Stimulated activated CD8-positive, alpha-beta memory T cell treated with anti-CD3 and anti-CD28 coated beads, Interleukin-7, amount 100 ng/mL, for 4 hours (primary cell): Measurements from ENCODE around the gene XYLT1.

Source experiments
- DNase-seq, 2 donors: peaks; one replicate each; pipeline ENCODE4 v3.0.0-alpha.2; 2020; ENCODE audit warnings: low read depth in 2 of 2

Gene XYLT1

DNA sequence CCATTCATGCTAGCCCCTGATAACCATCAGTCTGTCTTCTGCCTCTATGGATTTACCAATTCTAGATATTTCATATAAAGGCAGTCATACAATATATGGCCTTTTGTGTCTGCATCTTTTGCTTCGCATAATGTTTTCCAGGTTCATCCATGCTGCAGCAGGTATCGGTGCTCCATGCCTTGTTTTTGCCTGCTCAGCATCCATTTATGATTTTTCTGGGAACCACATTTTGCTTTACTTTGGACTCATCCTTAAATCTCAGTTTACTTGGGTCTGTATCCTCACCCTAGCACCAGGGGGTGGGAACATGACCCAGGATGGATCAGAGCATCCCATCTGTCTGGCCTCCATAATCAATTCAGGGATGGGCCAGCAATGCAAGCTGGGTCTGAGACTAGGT, 325.7 kb downstream of the XYLT1 start:
- DNase-seq = no peak

DNA sequence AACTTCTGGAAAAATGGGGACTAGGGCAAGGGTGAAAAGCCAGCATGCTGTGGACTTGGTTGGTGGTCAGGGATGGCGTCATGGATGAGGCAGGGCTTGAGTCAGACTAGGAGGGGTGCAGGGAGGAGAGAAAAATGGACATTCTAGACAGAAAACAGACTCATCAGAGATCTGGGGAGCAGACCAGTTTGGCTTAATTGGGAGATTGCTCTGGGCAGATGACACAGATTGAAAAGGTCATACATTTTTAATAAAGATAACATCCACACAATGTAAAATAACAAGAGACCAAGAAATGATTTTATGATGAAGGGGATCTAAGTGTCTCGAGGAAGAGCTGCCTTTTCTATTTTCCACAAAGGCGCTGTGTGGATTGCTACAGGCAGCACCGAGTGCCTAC, 326.3 kb downstream of the XYLT1 start:
- no peak for DNase-seq

DNA sequence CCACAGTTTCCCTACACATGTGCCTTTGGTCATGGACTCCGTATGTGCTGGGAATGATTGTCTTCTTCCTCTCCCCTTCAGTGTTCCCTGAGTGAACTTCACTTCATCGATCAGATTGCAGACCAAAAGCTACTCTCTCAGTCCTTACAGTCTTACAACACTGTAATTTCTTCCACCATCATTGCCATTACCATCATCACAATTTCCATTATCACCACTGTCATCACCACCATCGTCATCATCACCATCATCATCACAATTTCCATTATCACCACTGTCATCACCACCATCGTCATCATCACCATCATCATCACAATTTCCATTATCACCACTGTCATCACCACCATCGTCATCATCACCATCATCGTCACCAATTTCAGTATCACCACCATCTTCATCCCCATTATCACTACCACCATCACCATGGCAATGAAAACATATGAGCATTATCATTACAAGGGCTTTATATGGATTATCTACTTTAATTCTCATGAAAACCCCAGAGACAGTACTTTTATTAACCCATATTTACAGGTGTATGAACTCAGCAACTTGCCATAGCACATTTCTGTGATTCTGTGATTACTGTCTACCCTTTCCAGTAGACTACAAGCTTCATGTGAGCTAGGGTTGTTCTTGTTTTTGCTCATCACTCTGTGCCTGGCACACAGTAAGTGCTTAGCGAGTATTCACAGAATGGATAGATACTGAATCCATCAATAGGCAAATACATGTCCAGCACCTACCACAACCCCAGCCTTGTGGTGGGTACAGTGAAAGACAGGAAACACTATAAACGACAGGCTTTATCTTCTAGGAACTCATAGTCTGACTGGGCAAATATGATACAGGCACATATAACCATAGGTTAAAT, 327.0 kb downstream of the XYLT1 start:
- DNase-seq = no peak

DNA sequence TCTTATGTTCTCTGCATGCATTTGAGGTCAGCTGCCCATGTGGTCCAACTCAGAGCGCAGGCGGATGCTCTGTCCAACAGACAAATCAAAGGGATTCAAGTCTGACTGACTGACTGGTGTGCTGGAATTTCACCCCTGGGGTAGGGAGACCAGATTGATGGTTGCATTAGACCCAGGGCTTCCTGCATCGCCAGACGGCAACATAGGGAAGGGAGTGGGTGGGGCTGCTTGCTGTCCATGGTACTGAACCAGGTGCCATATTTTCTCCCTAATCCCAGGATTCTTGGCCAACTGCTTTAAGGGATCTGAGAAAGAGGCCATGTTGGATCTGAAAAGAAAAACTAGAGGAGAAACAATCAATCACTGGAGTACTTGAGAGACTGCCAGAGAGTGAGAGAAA, 332.0 kb downstream of the XYLT1 start:
- no peak for DNase-seq

DNA sequence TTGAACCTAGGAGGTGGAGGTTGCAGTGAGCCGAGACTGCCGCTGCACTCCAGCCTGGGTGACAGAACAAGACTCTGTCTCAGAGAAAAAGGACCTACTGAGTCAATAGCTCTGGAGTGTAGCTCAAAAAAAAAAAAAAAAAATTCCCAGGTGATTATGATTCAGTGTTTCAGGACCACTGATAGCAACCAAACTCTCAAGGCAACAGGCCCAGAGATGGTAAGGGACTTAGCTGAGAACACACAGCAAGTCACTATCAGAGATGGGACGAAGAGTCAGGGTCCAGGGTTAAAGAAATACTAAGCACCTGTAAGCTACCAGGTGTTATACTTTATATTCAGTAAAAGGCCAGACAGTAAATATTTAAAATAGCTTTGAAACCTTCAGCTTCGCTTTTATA, 335.3 kb downstream of the XYLT1 start:
- DNase-seq = no peak

DNA sequence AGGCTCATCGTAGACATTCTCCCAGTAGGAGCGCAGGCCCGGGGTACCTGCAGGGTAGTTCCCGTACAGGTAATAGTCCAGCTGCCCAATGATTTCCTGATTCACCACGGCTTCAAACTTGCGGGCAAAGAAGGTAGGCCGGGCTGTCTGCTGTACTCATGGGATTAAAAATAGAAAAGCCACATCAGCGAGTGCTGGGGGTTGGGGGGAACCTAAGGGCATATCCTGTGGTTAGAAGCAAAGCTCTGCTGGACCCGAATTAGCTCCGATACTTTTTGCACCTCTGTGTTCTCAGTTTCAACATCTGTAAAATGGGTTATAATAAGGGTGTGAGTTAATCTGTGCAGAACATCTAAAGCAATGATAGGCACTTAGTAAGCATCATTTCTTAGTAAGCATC, 336.2 kb downstream of the XYLT1 start:
- no peak for DNase-seq

DNA sequence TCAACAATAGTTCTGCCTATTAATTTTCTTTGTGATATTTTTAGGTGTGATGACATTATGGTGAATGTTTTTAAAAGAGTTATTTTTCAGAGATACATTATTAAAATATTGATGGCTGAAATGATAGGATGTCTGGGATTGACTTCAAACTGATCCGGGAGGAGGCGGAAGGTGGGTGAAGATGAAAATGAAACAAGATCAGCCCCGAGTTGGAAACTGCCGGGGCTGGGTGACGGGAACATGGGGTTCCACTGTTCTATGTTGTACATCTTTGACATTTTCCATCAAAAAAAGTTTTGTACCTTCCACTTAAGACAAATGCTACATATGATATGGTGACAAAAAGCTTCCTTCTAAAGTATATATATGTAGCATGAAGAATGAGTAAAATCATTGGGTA, 336.9 kb downstream of the XYLT1 start:
- no peak for DNase-seq

DNA sequence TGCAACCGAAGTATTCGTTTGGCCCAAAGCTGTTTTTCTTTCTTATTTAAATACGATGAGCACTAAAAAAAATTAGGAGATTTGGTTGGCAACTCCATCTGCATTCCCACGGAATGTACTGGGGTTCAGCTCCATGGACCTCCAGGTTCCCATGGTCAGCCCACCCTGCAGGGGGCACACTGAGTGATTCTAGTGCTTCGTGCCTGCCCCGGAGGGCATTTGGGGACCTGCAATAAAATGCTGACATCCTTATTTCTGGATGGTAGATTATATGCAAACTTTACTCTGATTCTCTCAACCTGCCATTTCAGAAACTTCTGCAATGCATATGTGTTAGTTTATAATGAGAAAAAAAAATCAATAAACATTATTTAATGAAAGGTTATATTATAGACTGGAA, 339.4 kb downstream of the XYLT1 start:
- DNase-seq = no peak

DNA sequence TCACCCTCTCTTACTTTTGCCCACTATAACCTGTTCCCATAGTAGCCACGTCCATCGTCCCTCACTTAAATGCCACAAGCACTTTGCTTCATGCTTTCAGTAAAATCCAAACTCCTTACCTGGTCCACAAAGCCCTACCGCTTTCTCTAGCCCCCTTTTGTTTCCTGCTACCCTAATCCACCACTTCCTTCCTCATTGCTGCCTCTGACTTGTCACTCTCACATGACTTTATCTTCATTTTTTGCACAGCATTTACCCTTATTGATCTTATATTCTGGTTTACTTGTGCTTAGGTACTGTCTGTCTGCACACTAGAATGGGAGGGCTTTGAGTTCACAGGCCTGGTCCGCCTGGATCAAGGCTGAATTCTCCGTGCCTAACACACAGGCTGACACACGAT, 340.0 kb downstream of the XYLT1 start:
- DNase-seq = no peak

DNA sequence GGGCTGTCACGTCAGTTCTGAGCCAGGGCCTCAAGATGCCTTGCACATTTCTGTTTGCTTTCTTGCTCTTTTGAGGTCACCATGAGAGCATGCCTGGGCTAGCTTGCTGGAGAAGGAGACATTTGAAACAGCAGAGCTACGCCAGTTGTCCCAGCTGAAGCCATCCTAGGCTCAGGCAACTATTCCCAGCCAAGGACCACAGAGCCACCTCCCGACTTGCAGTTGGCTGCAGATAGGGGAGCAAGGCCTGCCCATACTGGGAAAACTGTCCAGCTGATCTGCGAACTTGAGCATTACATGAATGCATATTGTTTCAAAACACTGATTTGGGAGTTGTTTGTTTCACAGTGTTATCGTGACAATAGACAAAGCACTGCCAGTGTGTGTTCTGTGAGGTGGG, 340.8 kb downstream of the XYLT1 start:
- no peak for DNase-seq

DNA sequence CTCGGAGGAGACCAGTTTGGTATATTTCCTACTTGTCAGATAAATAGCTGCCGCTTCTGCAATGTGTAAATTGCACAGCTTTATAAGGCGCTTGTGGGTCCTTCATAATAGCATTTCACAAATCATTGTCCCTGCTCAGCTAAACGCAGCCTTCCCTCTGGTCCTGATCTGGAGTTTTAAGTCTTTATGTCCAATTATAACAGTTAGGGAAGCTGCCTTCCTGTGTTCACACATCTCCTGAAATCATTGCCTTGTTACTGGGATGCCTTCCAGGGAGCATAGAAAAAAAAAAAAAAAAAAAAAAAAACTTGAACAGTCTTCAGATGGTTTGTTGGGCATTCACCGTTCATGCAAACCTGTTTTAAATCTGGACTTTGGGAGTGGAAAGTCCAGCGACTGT, 342.0 kb downstream of the XYLT1 start:
- DNase-seq = no peak

DNA sequence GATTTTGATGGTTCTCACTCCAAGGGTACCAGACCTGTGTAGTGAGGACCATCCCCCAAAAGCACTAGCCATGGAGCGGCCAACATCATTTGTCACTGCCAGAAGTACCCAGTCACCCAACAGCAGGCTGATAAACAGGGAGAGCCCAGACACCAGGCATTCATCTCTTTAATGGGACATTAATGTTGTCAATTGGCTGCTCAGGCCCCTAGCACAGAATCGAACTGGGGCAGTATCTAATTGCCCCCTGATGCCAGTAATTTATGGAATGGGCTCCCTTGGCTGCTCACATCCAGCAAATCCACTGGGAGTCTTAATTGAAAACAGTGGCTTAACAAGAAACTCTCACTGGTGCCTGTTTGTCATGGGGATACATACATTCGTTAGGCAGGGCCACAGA, 344.6 kb downstream of the XYLT1 start:
- DNase-seq = no peak

DNA sequence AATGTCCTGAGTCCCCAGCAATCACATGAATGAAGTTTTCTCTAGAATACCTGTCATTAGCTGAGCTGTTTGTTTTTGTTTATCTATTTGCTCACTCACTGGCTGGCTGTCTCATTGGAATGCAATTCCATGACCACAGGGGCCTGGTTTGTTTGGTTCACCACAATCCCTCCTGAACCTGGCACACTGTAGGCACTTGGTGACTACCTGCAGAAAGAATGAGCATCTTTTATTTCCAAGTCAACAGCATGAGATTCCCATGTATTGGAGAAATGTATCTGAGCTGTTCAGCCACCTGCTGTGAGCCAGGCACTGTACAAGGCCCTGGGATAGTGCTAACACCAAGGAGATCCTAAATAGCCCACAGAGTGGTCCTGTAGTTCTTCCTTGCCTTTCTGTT, 345.1 kb downstream of the XYLT1 start:
- no peak for DNase-seq

DNA sequence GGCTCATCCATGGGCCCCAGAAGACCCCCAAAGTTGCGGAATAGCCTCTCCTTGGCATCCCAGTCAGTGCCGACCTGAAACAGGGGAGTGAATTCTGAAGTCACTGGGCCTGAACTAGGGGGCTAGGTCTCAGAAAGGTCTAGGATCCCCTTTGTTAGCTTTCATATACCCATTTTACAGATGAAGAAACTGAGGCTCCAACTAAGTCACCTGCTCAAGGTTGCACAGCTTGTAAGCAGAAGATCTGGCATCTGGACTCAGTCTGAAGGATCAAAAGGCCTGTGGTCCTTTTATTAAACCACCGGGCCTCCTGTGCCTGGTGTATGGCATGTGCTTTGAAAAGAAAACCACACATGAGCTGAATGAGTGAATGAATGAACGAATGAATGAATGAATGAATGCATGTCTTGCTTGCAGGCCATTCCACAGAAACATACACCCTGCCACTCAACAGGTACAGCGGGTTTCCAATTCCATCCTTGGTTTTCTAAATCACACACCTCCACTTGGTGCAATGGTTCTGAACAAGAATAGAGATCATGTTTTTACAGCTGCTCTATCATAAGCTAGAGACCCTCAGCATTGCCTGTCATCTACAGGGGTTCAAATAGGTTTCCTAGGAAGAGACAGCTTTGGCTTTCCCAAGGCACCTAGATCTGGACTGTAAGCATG, 352.7 kb downstream of the XYLT1 start:
- no peak for DNase-seq

DNA sequence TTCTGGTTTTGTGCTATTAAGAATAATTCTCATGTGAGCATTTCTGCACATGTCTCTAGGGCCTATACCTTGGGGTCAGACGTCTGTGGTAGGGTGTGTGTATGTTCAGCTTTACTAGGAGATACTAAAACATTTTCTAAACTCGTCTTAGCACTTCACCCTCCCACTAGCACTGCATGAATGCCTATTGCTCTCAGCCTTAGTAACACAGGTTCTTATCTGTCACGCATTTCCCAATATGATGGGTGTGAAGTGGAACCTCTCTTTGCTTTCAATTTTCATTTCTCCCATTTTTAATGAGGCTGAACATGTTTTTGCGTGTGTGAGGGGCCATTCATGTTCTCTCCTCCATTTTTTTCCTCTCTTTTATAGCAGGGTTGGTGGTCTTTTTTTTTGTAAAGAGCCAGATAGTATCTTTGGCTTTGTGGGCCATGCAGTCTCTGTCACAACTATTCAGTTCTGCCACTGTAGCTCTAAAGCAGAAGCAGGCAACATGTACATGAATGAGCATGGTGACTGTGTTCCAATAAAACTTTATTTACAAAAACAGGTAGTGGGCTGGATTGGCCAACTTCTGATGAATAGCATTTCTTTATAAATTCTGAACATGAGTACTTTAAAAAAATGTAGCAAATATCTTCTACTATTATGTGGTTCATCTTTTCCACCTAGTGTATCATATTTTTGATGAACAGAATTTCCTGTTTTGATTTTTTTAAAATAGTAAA, 354.0 kb downstream of the XYLT1 start:
- no peak for DNase-seq

DNA sequence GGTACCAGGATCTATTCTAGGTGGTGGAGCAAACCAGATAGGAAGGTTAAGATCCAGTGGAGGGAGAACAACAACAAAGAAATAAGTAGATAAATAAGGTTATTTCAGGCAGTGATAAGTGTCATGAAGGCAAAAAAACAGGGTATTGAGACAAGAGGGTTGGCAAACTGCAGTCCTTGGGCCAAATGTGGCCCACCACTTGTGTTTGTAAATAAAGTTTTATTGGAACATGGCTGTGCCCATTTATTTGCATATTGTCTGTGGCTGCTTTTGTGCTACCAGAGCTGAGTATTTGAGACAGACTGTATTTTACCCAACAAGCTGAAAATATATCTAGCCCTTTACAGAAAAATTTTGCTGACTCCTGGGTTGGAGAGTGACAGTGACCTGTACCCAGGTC, 361.3 kb downstream of the XYLT1 start:
- no peak for DNase-seq

DNA sequence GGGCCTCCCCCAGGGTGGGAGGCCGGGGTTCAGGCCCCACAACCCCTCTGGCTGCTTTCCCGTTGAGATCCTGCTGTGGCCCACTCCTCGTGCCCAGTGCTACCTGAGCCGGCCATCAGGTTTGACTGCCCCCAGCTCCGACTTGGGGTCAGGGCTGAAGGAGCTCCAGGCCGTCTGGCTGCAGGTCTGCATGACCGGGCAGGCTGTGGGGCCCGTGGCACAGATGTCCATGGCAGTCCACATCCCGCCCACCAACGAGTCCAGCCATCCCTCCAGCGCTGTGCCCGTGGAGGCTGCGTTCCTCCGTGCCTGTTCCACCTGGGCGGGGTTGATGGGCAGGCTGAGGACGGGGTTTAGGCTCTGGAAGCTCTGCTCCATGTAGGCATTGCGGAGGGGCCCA, 362.2 kb downstream of the XYLT1 start:
- DNase-seq = no peak

DNA sequence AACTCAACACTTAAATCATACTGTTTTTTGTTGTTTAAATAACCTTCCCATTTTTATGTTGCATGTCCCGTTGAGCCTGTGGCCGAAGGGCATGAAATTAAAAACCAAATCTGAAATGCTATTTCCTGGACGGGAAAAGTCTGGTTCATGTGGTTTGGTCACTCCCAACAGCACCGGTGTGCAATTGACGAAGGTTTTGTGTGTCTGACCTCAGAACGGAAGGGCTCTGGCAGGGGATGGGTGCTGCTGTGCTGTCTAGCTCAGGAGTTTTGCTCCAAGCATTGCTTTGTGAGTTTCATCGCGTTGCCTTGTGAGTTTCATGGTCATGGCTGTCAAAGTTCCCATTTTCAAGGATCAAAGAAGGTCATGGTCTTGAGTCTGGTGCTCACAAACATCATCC, 363.3 kb downstream of the XYLT1 start:
- no peak for DNase-seq

DNA sequence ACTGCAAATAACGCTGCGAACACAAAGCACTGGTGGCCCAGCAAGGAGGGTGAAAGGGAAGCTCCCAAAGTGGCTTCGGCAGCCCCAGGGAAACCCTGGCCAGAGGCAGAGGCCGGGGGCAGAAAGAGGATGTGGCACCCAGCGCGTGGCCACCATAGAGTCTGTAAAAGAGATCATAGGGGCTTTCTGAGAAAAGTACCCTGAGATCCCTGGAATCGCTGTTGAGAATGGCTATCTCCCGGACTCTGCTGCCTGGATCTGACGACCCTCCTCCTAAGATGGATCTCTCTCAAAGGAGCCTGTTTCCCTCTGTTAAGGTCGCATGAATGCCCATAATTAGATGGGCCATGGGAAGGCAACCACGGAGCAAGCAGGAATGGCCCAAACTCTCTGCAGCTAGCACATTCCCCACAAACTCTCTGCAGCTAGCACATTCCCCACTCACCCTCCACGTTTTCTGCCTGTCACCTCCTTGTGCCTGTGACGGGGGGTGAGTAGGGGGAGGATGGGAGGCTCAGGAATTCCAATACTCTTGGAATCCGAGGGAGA, 364.4 kb downstream of the XYLT1 start:
- DNase-seq = no peak

DNA sequence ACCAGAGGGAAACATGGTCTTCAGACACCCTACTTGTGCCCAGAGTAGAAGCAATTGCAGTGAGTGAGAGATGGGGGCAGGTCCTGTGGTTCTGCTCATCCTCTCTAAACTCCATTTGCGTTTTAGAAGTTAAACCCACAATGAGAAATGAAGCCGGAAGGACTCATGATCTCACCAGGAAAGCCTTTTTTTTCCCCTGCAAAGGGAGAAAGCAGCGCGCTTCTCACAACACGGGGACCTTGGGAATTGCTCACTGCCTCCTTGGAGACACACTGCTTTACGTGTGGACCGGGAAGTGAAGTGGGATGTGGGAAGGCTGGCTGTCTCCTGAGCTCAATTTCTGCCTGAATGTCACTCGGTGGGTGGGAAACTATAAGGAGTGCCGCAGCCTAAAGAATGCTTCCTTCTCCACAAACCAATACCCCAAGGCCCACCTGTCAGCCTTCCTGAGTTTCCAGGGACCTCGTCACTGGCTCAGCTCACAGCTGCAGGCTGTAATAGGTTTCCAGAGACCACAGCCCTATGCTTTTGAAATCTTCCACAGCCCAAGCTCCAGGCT, 365.4 kb downstream of the XYLT1 start:
- DNase-seq = no peak

DNA sequence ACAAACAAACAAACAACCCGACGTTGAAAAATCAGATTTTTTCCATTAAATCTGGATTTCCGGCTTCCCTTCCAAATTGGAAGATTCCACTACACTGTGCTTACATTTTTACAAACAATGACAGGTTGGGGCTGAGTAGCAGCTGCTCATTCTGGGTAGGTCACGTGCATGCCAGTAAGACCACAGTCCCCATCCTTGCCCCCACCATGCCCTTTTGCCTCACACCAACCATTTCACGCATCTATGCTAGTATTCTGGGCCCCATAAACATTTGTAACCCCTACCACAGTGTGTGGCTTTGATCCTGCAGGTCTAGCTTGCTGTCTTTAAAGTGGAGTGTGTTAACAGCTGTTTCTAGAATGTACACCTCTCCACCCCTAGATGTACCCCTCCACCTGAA, 366.1 kb downstream of the XYLT1 start:
- no peak for DNase-seq

DNA sequence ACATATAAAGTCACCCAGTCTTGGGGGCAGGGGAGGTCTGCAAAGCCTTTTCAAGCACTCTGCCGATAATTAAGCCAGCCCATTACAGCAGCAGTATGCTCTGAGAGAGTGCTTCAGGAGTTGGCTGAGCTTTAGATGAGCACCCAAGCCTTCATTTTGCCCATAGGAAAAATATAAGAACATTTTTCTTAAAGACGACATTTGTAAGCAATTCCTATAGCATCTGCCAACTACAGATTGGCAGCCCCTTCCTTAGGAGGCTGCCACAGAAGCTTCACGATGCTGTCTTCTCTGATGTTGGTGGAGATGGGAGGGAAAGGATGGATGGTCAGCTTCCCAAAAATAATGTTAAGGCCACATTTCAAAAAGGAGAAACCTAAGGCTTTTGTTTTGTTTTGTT, 367.5 kb downstream of the XYLT1 start:
- no peak for DNase-seq
